Lung (tissue), 12 donors: ENCODE measurements around the gene PAPLN. TPM values are rescaled to one million over a fixed set of nuclear protein-coding genes. Genes with fewer than 3 reads are reported as not detected.
A peak's percentile ranks its signal among the peaks of the same experiment; 100 is the strongest.

Experiments
- ATAC-seq: fragments of 200-7000 bp; cut with Tn5 transposase; one replicate; pipeline ENCODE4 v1.9.1; 2020; ENCODE audit warnings: moderate number of reproducible peaks; ENCODE audit not compliant: insufficient read depth, low FRiP score
- DNase-seq, 3 donors: peaks; one replicate each; pipeline ENCODE4 v3.0.0-alpha.2; 2013 to 2017
- H3K27ac ChIP-seq, 2 donors: one replicate each; pipeline ENCODE4 v1.5.1; 2013; ENCODE audit warnings: mild to moderate bottlenecking in 2 of 2, moderate library complexity in 2 of 2, control low read depth in 1 of 2, inconsistent platforms in 1 of 2, low read depth in 1 of 2, low read length in 1 of 2
- H3K27me3 ChIP-seq, 3 donors: one replicate each; pipeline ENCODE4 v1.5.1; 2013; ENCODE audit warnings: low read length in 2 of 3; ENCODE audit not compliant: control insufficient read depth in 3 of 3, insufficient read depth in 3 of 3
- H3K36me3 ChIP-seq, 4 donors: one replicate each; pipeline ENCODE4 v1.5.1; 2013; ENCODE audit warnings: low read length in 4 of 4, mild to moderate bottlenecking in 1 of 4, moderate library complexity in 1 of 4; ENCODE audit not compliant: control insufficient read depth in 4 of 4, insufficient read depth in 4 of 4
- H3K4me1 ChIP-seq, 5 donors: one replicate each; pipeline ENCODE4 v1.5.1; 2013; ENCODE audit warnings: low read length in 5 of 5, mild to moderate bottlenecking in 2 of 5, moderate library complexity in 1 of 5; ENCODE audit not compliant: control insufficient read depth in 5 of 5, insufficient read depth in 5 of 5
- H3K4me3 ChIP-seq: one replicate; pipeline ENCODE4 v1.5.1; 2013; ENCODE audit warnings: mild to moderate bottlenecking, control low read depth, moderate library complexity
- H3K9ac ChIP-seq, 2 donors: one replicate each; pipeline ENCODE4 v1.5.1; 2013; ENCODE audit warnings: low read length in 2 of 2, control low read depth in 1 of 2; ENCODE audit not compliant: insufficient read depth in 1 of 2
- H3K9me3 ChIP-seq, 4 donors: one replicate each; pipeline ENCODE4 v1.5.1; 2013; ENCODE audit warnings: low read length in 3 of 4, mild to moderate bottlenecking in 1 of 4, moderate library complexity in 1 of 4; ENCODE audit not compliant: control insufficient read depth in 4 of 4, insufficient read depth in 3 of 4
- WGBS, 2 donors: extraction: QIAGEN DNeasy Blood & Tissue Kit; methylation state at CpG; one replicate each; pipeline ENCODE4 v1.1.7; 2013; 5-methylcytosine and 5-hydroxymethylcytosine counted together
- polyA plus RNA-seq, 2 donors: library from polyadenylated mRNA; stranded (reverse); fragments of 200-250 nt; gene quantifications; one replicate each; pipeline ENCODE4 v1.2.1, GENCODE V29; 2013
- total RNA-seq, 2 donors: library from RNA; depleted of rRNA in 1 of 2; stranded (reverse); fragments of >200 nt in 1 of 2; gene quantifications; one replicate each; pipeline ENCODE4 v1.2.1, GENCODE V29; 2014 to 2021
- TF ChIP-seq, protein P1 (sequence below): IDR thresholded peaks from 2 replicates; pipeline ENCODE4 v1.5.1; 2012; ENCODE audit warnings: mild to moderate bottlenecking; ENCODE audit errors: control extremely low read depth, extremely low read depth
- donor health status: control.
- donor health status: control.
- donor health status: Bipolar disorder and iron deficiency.
- donor health status: healthy.
- donor health status: DM: yes; HTN: yes; CAD: no.

PAPLN gene
- total and polyA plus RNA-seq, 4 donors, result 2.9 to 18.0 (median 8.3) TPM

DNA sequence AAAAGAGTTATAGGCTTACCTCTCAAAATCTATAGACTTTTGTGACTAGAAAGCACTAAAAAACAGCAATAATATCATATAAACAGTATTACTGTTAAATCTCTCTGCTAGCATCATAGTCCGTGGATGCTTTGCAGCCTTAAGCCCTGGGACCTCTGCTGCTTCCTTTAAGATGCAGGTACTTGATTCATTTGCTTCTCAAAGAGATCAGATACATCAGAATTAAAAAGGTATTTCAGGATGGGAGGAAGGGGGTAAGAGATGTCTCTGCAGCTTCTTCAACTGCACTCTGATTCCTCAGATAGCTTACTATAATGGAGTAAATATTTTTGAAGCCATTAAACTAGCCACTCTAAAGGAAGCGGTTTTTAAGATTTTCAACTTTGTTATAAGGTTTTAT is 49.3 kb downstream of the PAPLN start:
- Histone ChIP-seq H3K4me3 (no peak overlapping the region), H3K36me3 (peaks cover 18 to 41% (median 27%) of the 10 kb centered on the region in 4 donors), H3K9ac (no peak overlapping the region), H3K4me1 (peaks cover 0 to 3% (median 0%) of the 10 kb centered on the region in 5 donors), H3K9me3 (no peaks in the 10 kb centered on the region), H3K27me3 (no peaks in the 10 kb centered on the region), H3K27ac (no peak overlapping the region)
- TF ChIP-seq, protein P1, sequence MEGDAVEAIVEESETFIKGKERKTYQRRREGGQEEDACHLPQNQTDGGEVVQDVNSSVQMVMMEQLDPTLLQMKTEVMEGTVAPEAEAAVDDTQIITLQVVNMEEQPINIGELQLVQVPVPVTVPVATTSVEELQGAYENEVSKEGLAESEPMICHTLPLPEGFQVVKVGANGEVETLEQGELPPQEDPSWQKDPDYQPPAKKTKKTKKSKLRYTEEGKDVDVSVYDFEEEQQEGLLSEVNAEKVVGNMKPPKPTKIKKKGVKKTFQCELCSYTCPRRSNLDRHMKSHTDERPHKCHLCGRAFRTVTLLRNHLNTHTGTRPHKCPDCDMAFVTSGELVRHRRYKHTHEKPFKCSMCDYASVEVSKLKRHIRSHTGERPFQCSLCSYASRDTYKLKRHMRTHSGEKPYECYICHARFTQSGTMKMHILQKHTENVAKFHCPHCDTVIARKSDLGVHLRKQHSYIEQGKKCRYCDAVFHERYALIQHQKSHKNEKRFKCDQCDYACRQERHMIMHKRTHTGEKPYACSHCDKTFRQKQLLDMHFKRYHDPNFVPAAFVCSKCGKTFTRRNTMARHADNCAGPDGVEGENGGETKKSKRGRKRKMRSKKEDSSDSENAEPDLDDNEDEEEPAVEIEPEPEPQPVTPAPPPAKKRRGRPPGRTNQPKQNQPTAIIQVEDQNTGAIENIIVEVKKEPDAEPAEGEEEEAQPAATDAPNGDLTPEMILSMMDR, result no peak
- DNase-seq, result no peak
- 94 to 96% methylated on average over 2 of the region's 2 CpGs for WGBS, 2 donors
- no peak for ATAC-seq

DNA sequence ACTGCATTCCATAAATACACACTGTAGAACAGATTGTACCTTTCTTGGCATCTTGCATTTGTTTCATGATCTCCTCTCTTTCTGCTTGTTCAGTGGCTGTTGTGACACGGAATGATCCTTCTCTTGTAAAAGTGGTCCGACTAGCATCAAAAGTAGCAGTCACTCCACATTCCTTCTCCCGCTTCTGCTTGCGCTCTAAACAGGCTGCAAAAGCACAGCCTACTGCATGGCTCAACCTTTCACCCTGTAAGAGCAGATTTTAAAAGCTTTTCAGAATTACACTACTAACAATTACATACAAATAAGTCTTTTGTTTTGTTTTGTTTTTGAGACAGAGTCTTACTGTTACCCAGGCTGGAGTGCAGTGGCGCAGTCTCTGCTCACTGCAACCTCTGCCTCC is 49.8 kb downstream of the PAPLN start:
- DNase-seq (peak in 1 of 3 donors; percentile 11), ATAC-seq (no peak)
- WGBS, 2 donors, result 84 to 87% methylated on average over 5 of the region's 5 CpGs
- Histone ChIP-seq H3K9ac (no peak overlapping the region), H3K27ac (no peak overlapping the region), H3K4me3 (no peak overlapping the region), H3K9me3 (no peaks in the 10 kb centered on the region), H3K36me3 (peaks cover 21 to 41% (median 24%) of the 10 kb centered on the region in 4 donors), H3K27me3 (no peaks in the 10 kb centered on the region), H3K4me1 (peaks cover 0 to 3% (median 0%) of the 10 kb centered on the region in 5 donors)
- TF ChIP-seq, protein P1, result no peak

DNA sequence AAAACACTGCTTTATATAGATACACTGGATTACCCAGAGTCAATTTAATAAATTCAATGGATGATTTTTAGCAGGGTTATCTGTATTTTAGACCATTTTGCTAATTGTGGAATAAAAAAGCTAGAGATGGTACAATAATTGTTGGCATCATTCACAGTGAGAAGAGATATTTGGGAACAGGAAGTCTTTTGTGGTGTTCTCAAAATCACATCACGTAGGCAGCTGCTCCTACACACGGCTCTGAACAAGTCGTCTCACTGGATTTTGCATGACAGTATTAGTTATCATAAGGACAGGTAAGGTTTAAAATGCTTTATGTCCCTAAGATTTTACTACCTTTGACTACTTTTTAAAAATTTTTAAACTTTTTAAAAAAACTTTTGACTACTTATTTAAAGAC is 52.0 kb downstream of the PAPLN start:
- peaks cover 10 to 26% (median 15%) of the 10 kb centered on the region in 4 donors for H3K36me3 ChIP-seq
- DNase-seq, result peak in 2 of 3 donors; percentile 28 to 29
- WGBS, 2 donors, result 52 to 53% methylated on average over 3 of the region's 3 CpGs
- no peak for ATAC-seq
- peaks cover 0 to 3% (median 0%) of the 10 kb centered on the region in 5 donors for H3K4me1 ChIP-seq
- H3K9me3 ChIP-seq, result no peaks in the 10 kb centered on the region
- no peaks in the 10 kb centered on the region for H3K27me3 ChIP-seq
- no peak overlapping the region for H3K9ac ChIP-seq
- no peak overlapping the region for H3K4me3 ChIP-seq
- TF ChIP-seq, protein P1, result no peak
- no peak overlapping the region for H3K27ac ChIP-seq

DNA sequence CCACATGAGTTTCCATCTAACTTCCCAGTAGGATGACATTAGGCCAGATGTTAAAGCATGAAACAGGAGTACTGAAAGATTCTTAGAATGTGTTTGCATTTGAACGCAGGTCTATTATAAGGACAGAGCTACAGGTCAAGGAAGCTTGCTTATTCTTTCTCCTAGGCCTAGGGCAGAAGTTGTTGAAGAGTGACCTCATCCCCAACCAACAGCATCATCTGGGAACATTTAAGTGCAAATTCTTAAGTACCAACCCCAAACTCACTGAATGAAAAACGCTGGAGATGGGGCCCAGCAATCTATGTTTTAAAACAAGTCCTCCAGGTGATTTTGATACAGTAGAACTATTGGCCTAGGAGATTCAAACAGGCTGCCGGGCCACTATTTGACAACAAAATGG is 52.4 kb downstream of the PAPLN start:
- Histone ChIP-seq H3K4me3 (no peak overlapping the region), H3K27ac (no peak overlapping the region), H3K27me3 (no peaks in the 10 kb centered on the region), H3K36me3 (peaks cover 10 to 25% (median 15%) of the 10 kb centered on the region in 4 donors), H3K9ac (no peak overlapping the region), H3K9me3 (no peaks in the 10 kb centered on the region), H3K4me1 (peaks cover 0 to 3% (median 0%) of the 10 kb centered on the region in 5 donors)
- no peak for ATAC-seq
- 70 to 78% methylated on average over 3 of the region's 3 CpGs for WGBS, 2 donors
- TF ChIP-seq, protein P1, result no peak
- no peak for DNase-seq
